Measurements from ENCODE around the gene IFITM10. TPM values are rescaled to one million over a fixed set of nuclear protein-coding genes. Genes with fewer than 3 reads are reported as not detected.
A peak's percentile ranks its signal among the peaks of the same experiment; 100 is the strongest.

The IFITM10 gene
- total RNA-seq, 1 experiment from 2014 or later = 0.59 TPM

DNA sequence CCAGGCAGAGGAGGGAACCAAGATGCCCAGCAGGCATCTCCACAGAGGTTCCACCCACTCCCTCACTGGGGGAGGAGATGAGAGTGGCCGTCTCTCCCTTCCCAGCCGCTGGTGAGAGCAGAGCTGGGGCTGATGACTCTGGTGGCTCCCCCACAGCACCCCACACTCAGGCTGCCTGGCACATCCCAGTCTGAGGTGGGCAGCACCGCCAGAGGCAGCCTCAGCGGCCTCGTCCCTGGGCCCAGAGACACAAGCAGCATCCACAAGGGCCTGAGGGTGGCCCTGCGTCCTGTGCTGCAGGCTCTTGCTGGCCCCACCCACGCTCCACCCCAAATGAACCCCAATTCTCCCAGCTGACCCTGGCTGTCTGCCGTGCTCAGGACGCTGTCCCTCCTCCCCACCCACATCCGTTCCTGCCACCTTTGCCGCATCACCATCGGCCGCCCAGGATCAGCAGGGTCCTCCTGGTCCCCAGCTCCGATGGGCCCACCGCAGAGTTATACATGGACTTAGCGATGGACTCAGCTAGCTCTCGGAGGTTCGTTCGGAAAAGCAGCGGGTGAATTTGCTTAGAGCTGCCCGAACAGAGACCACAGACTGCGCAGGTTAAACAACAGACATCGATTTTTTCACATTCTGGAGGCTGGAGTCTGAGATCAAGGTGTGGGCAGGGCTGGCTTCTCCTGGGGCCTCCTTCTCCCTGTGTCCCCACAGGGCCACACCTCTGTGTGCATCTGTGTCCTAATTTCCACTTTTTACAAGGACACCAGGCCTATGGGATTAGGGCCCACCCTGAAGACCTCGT lies 33.5 kb upstream of the IFITM10 start:
- Histone ChIP-seq H3K56ac (ENCODE audit: insufficient read length, low read depth, low read length) (no peak overlapping the region), H3K9me3 (ENCODE audit: control insufficient read depth, low read depth, low read length) (no peaks in the 10 kb centered on the region), H3K27ac (ENCODE audit: insufficient read length, low read depth, low read length) (no peak overlapping the region), H2BK15ac (ENCODE audit: low read depth, low read length) (no peak overlapping the region), H3K79me2 (ENCODE audit: insufficient read depth, low read length) (no peaks in the 10 kb centered on the region), H4K91ac (ENCODE audit: insufficient read length, low read depth, low read length) (no peak overlapping the region), H3K27me3 (ENCODE audit: insufficient read depth, low read length) (no peaks in the 10 kb centered on the region), H4K8ac (replicated peaks; ENCODE audit: insufficient read length, low read depth, low read length) (no peak overlapping the region), H3K18ac (ENCODE audit: insufficient read length, low read depth, low read length) (no peak overlapping the region), H2AK5ac (ENCODE audit: insufficient read length, low read length) (no peak overlapping the region), H2BK5ac (ENCODE audit: insufficient read length, low read length) (no peak overlapping the region), H3T11ph (ENCODE audit: low read length) (no peak overlapping the region), H3K23me2 (ENCODE audit: insufficient read length, low read depth, low read length, poor library complexity, severe bottlenecking) (no peaks in the 10 kb centered on the region), H3K4me1 (ENCODE audit: insufficient read depth, low read length) (no peaks in the 10 kb centered on the region), H3K9ac (ENCODE audit: extremely low read depth, insufficient read length, low read length) (no peak overlapping the region), H2BK120ac (ENCODE audit: low read depth, low read length, poor library complexity, severe bottlenecking) (no peak overlapping the region), H3K79me1 (ENCODE audit: insufficient read depth, low read depth, low read length, poor library complexity, severe bottlenecking) (no peaks in the 10 kb centered on the region), H3K4me2 (ENCODE audit: insufficient read depth, insufficient read length, low read length) (no peak overlapping the region), H2BK12ac (ENCODE audit: insufficient read length, low read depth, low read length) (no peak overlapping the region), H2BK20ac (ENCODE audit: low read depth, low read length, poor library complexity, severe bottlenecking) (no peak overlapping the region), H4K5ac (ENCODE audit: insufficient read length, low read depth, low read length) (no peak overlapping the region), H3K14ac (ENCODE audit: insufficient read depth, low read length) (no peak overlapping the region), H3K4ac (ENCODE audit: low read depth, low read length) (no peak overlapping the region), H4K20me1 (ENCODE audit: control insufficient read depth, insufficient read depth, insufficient read length) (no peaks in the 10 kb centered on the region), H3K23ac (ENCODE audit: insufficient read length, low read depth, low read length) (no peak overlapping the region), H2AFZ (ENCODE audit: low read length) (no peak overlapping the region)
- no peak overlapping the region for H3K27ac Mint-ChIP-seq
- WGBS (ENCODE audit: extremely low coverage, insufficient read length, low lambda C conversion rate) = no CpG with 5 or more reads among the region's 24 CpGs
- H3K4me1 Mint-ChIP-seq = peaks cover 20 to 34% of the 10 kb centered on the region in 2 experiments
- TF ChIP-seq, protein P1, sequence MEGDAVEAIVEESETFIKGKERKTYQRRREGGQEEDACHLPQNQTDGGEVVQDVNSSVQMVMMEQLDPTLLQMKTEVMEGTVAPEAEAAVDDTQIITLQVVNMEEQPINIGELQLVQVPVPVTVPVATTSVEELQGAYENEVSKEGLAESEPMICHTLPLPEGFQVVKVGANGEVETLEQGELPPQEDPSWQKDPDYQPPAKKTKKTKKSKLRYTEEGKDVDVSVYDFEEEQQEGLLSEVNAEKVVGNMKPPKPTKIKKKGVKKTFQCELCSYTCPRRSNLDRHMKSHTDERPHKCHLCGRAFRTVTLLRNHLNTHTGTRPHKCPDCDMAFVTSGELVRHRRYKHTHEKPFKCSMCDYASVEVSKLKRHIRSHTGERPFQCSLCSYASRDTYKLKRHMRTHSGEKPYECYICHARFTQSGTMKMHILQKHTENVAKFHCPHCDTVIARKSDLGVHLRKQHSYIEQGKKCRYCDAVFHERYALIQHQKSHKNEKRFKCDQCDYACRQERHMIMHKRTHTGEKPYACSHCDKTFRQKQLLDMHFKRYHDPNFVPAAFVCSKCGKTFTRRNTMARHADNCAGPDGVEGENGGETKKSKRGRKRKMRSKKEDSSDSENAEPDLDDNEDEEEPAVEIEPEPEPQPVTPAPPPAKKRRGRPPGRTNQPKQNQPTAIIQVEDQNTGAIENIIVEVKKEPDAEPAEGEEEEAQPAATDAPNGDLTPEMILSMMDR (conservative IDR thresholded peaks at IDR 0.05) = no peak
- H3K4me3 Mint-ChIP-seq = no peak overlapping the region
- peaks cover 0 to 11% of the 10 kb centered on the region in 2 experiments; a peak in 3 of 5 replicates for H3K9me3 Mint-ChIP-seq
- peaks cover 0 to 4% (median 0%) of the 10 kb centered on the region in 3 experiments; a peak in 2 of 7 replicates for H3K36me3 Mint-ChIP-seq (ENCODE audit: insufficient read depth in 1 of 3, low read depth in 3 of 3)
- H3K27me3 Mint-ChIP-seq (ENCODE audit: low read depth) = peaks cover 42% of the 10 kb centered on the region
- DNase-seq = peak; percentile 21

Measured in H9 (cell line).